H1 (cell line): ENCODE data around the gene TEX48. TPM values are rescaled to one million over a fixed set of nuclear protein-coding genes. Genes with fewer than 3 reads are reported as not detected.

Experiments
- BACH1 ChIP-seq: IDR thresholded peaks from 2 replicates; pipeline ENCODE4 v1.6.1; 2012; ENCODE audit warnings: low read length, improper control_type of control experiment
- CHD7 ChIP-seq: fragments of 300-600 bp; sonication (generic); IDR thresholded peaks from 2 replicates; pipeline ENCODE4 v1.7.1; 2012; ENCODE audit warnings: low read length, moderate library complexity, mild to moderate bottlenecking, inconsistent platforms; ENCODE audit not compliant: insufficient replicate concordance
- CREB1 ChIP-seq: IDR thresholded peaks from 2 replicates; pipeline ENCODE4 v1.6.1; 2012; ENCODE audit warnings: inconsistent platforms
- MAX ChIP-seq: IDR thresholded peaks from 2 replicates; pipeline ENCODE4 v1.6.1; 2012; ENCODE audit warnings: inconsistent platforms
- RBBP5 ChIP-seq: IDR thresholded peaks from 2 replicates; pipeline ENCODE4 v1.7.1; 2012; ENCODE audit warnings: low read depth, mild to moderate bottlenecking, inconsistent platforms, low read length, moderate library complexity, borderline replicate concordance
- RNF2 ChIP-seq: fragments of 200-900, 300-1000 bp; sonication (generic); IDR thresholded peaks from 2 replicates; pipeline ENCODE4 v1.7.1; 2016; ENCODE audit warnings: borderline replicate concordance, low read depth, mild to moderate bottlenecking, antibody characterized with exemption, low read length; ENCODE audit not compliant: poor library complexity, severe bottlenecking; ENCODE audit errors: missing control alignments
- ZNF274 ChIP-seq: IDR thresholded peaks from 2 replicates; pipeline ENCODE4 v1.7.0; 2012; ENCODE audit warnings: low read length, borderline replicate concordance; ENCODE audit errors: extremely low read depth
- polyA plus RNA-seq, 7 experiments: library from polyadenylated mRNA; depleted of rRNA in 3 of 7; stranded (reverse) in 5 of 7; unstranded in 2 of 7; fragments of >200 nt in 5 of 7; fragments of 200-250 nt in 2 of 7; gene quantifications; 1 replicate in 5 of 7; 2 replicates in 1 of 7; 4 replicates in 1 of 7; pipeline versions ENCODE4 v1.2.1 to v1.2.3, GENCODE V29; 2011 to 2013; ENCODE audit warnings: missing spikeins in 2 of 7, mixed read lengths in 2 of 7
- total RNA-seq: library from RNA; stranded (reverse); fragmentation: NEBNext Ultra II Directional; extraction: Animal tissue kit (Norgen Biotek cat#: 25700); gene quantifications from 2 replicates; pipeline ENCODE4 v1.2.1, GENCODE V29; 2021

Gene TEX48
- total and polyA plus RNA-seq, 2 of the 8 experiments (the other 6 are each of a cell fraction or from before 2014, with no cell fraction given): not detected

GRCh38 chr9:114657705-114658104, 24.3 kb downstream of the TEX48 start, which contains the start of gene TEX53 (continued):
- TF ChIP-seq CHD7: no peak
- no peak for TF ChIP-seq MAX
- TF ChIP-seq RBBP5: no peak
- no peak for TF ChIP-seq BACH1
- TF ChIP-seq RNF2: no peak
- no peak for TF ChIP-seq CREB1
- no peak for TF ChIP-seq ZNF274
